BJ (cell line): ENCODE data around the gene PPP2R5D. TPM values are rescaled to one million over a fixed set of nuclear protein-coding genes. Genes with fewer than 3 reads are reported as not detected.
A peak's percentile ranks its signal among the peaks of the same experiment; 100 is the strongest.

Source experiments
- CTCF ChIA-PET: fragments of 350-600 bp; formaldehyde crosslinking; extraction: SDS; loops from one replicate; lab custom pipeline; 2021; ENCODE audit warnings: antibody characterized with exemption, inconsistent platforms; lab: Yijun Ruan, JAX
- POLR2A ChIA-PET: fragments of 300-600 bp; sonication (Branson Sonifier 250); formaldehyde crosslinking; extraction: SDS; loops from one replicate; lab custom pipeline; 2021; ENCODE audit warnings: antibody characterized with exemption; lab: Charles Lee
- DNase-seq: peaks from one replicate; pipeline ENCODE4 v3.0.0-alpha.2; 2011; ENCODE audit warnings: low read depth
- H3K27me3 ChIP-seq: 2 replicates; pipeline ENCODE4 v1.6.0; 2011; ENCODE audit warnings: low read length; ENCODE audit not compliant: control insufficient read depth, insufficient read depth
- H3K36me3 ChIP-seq: 2 replicates; pipeline ENCODE4 v1.5.1; 2011; ENCODE audit warnings: low read length; ENCODE audit not compliant: control insufficient read depth, insufficient read depth
- H3K4me3 ChIP-seq: 2 replicates; pipeline ENCODE4 v1.5.1; 2011; ENCODE audit warnings: low read depth, mild to moderate bottlenecking, control low read depth, low read length
- CTCF ChIP-seq: IDR thresholded peaks from 2 replicates; pipeline ENCODE4 v1.5.1; 2011; ENCODE audit warnings: low read depth, mild to moderate bottlenecking, control low read depth, inconsistent platforms, low read length, moderate library complexity; ENCODE audit not compliant: insufficient read depth
- polyA minus RNA-seq: library from RNA; depleted of rRNA, polyadenylated mRNA; stranded (reverse); fragments of >200 nt; gene quantifications from 2 replicates; pipeline ENCODE4 v1.2.3, GENCODE V29; 2011; rRNA and poly(A)+ RNA removed
- polyA plus RNA-seq: library from polyadenylated mRNA; depleted of rRNA; stranded (reverse); fragments of >200 nt; gene quantifications from 2 replicates; pipeline ENCODE4 v1.2.3, GENCODE V29; 2011; rRNA removed

PPP2R5D gene
- polyA plus RNA-seq = 52.7 and 61.8 TPM in 2 replicates
- 29.2 and 54.3 TPM in 2 replicates for polyA minus RNA-seq

GRCh38 chr6:42984001-42984923, at the start of gene PPP2R5D:
PPP2R5D (plus strand) TSS chr6:42984570; CDS start chr6:42984678, 108 bp downstream.
- ChIA-PET POLR2A (interaction anchor here (0.7 kb wide), 1 partner anchor 69 kb away, joined by 3 read pairs; no protein-coding TSS in a partner anchor), CTCF (interaction anchor here (0.8 to 1.6 kb wide), 4 partner anchors 27 to 245 kb away, joined by 3 to 4 read pairs (median 4); no protein-coding TSS in a partner anchor)
- no peaks in the 10 kb centered on the region for H3K27me3 ChIP-seq

GRCh38 chr6:42935322-42935721, 49.0 kb upstream of the PPP2R5D start:
- Histone ChIP-seq H3K36me3 (peaks cover 14% of the 10 kb centered on the region), H3K27me3 (no peaks in the 10 kb centered on the region), H3K4me3 (no peak overlapping the region)
- CTCF ChIA-PET = interaction anchor here (0.6 to 0.7 kb wide), 2 partner anchors 120 to 1448 kb away, joined by 3 to 4 read pairs; no protein-coding TSS in a partner anchor
- no peak for TF ChIP-seq CTCF
- POLR2A ChIA-PET = no interaction called here
- no peak for DNase-seq

More at GRCh38 chr6:42984001-42984923, at the start of gene PPP2R5D:
- TF ChIP-seq CTCF = no peak
- peak within 1 kb of the TSS; percentile 72 for H3K4me3 ChIP-seq
- peak; percentile 94 for DNase-seq
- 0 out of 2 replicates have a peak, but pooled peaks cover 1% of the 10 kb centered on the region for H3K36me3 ChIP-seq

GRCh38 chr6:42936398-42936797, 48.0 kb upstream of the PPP2R5D start:
- Histone ChIP-seq H3K27me3 (no peaks in the 10 kb centered on the region), H3K4me3 (no peak overlapping the region), H3K36me3 (peaks cover 18% of the 10 kb centered on the region)
- ChIA-PET POLR2A (no interaction called here), CTCF (interaction anchor here (0.6 kb wide), 1 partner anchor 435 kb away, joined by 3 read pairs; no protein-coding TSS in a partner anchor)
- DNase-seq = no peak
- no peak for TF ChIP-seq CTCF

GRCh38 chr6:42937548-42938427, 46.6 kb upstream of the PPP2R5D start:
- no peak for TF ChIP-seq CTCF
- Histone ChIP-seq H3K27me3 (no peaks in the 10 kb centered on the region), H3K36me3 (peaks cover 18% of the 10 kb centered on the region), H3K4me3 (no peak overlapping the region)
- no peak for DNase-seq
- POLR2A ChIA-PET = interaction anchor here (0.7 kb wide), 1 partner anchor 12 kb away, joined by 6 read pairs; no protein-coding TSS in a partner anchor
- CTCF ChIA-PET = no interaction called here
